K562 (cell line): Measurements from ENCODE around the gene EFCAB12. TPM values are rescaled to one million over a fixed set of nuclear protein-coding genes. Genes with fewer than 3 reads are reported as not detected.
A peak's percentile ranks its signal among the peaks of the same experiment; 100 is the strongest.

ENCODE experiments used
- ATF4 ChIP-seq: fragments of 450-650 bp; formaldehyde crosslinking; IDR thresholded peaks from 2 replicates; pipeline ENCODE4 v1.4.0; 2022; ENCODE audit warnings: mild to moderate bottlenecking, moderate library complexity
- BCL6 ChIP-seq: fragments of 250-450 bp; sonication (Bioruptor Pico); IDR thresholded peaks from 2 replicates; pipeline ENCODE4 v1.4.0; 2020
- CBX5 ChIP-seq: IDR thresholded peaks from 2 replicates; pipeline ENCODE4 v1.6.1; 2014; ENCODE audit warnings: low read depth, borderline replicate concordance
- CBX8 ChIP-seq: fragments of 200-600 bp; sonication (generic); IDR thresholded peaks from 2 replicates; pipeline ENCODE4 v1.6.1; 2012; ENCODE audit warnings: borderline replicate concordance, mixed run types, low read depth, mild to moderate bottlenecking, moderate library complexity, mixed read lengths, low read length, control low read depth, inconsistent platforms; ENCODE audit not compliant: poor library complexity, severe bottlenecking; ENCODE audit errors: extremely low read depth
- CHCHD3 ChIP-seq: fragments of 250-450 bp; sonication (Bioruptor Pico); IDR thresholded peaks from 2 replicates; pipeline ENCODE4 v2.1.2; 2022; ENCODE audit warnings: mild to moderate bottlenecking
- ESRRA ChIP-seq: fragments of 450-650 bp; IDR thresholded peaks from 2 replicates; pipeline ENCODE4 v1.6.1; 2014; ENCODE audit warnings: low read depth, mild to moderate bottlenecking, moderate library complexity, borderline replicate concordance
- GATA2 ChIP-seq: sonication (generic); formaldehyde crosslinking; IDR thresholded peaks from 2 replicates; pipeline ENCODE4 v1.4.0; 2020; ENCODE audit warnings: mild to moderate bottlenecking, missing genetic modification reagents
- GTF2E2 ChIP-seq: fragments of 200-800 bp; sonication (Bioruptor generic); IDR thresholded peaks from 2 replicates; pipeline ENCODE4 v1.6.1; 2016; ENCODE audit warnings: missing genetic modification characterization, missing compliant biosample characterization
- HNRNPLL ChIP-seq: fragments of 200-400 bp; formaldehyde crosslinking; IDR thresholded peaks from 2 replicates; pipeline ENCODE4 v1.6.1; 2017; ENCODE audit warnings: low read length, low read depth, mild to moderate bottlenecking; ENCODE audit not compliant: poor library complexity, severe bottlenecking
- JUNB ChIP-seq: fragments of 450-650 bp; formaldehyde crosslinking; conservative IDR thresholded peaks from 2 replicates; pipeline ENCODE4 v1.4.0; 2020; ENCODE audit warnings: mild to moderate bottlenecking
- NFRKB ChIP-seq: fragments of 450-650 bp; IDR thresholded peaks from 2 replicates; pipeline ENCODE4 v1.6.1; 2016; ENCODE audit warnings: low read depth
- NR2F6 ChIP-seq: fragments of 450-650 bp; formaldehyde crosslinking; IDR thresholded peaks from 2 replicates; pipeline ENCODE4 v1.4.0; 2020; ENCODE audit warnings: mild to moderate bottlenecking
- PCBP2 ChIP-seq: fragments of 200-400 bp; formaldehyde crosslinking; IDR thresholded peaks from 2 replicates; pipeline ENCODE4 v1.6.1; 2018; ENCODE audit warnings: low read length, low read depth, mild to moderate bottlenecking, moderate library complexity; ENCODE audit not compliant: poor library complexity, severe bottlenecking
- PML ChIP-seq: IDR thresholded peaks from 2 replicates; pipeline ENCODE4 v1.6.1; 2012; ENCODE audit warnings: low read length, inconsistent platforms
- RBM17 ChIP-seq: fragments of 200-400 bp; formaldehyde crosslinking; IDR thresholded peaks from 2 replicates; pipeline ENCODE4 v1.6.1; 2017; ENCODE audit warnings: low read depth, mild to moderate bottlenecking, low read length, borderline replicate concordance
- SMAD2 ChIP-seq: fragments of 150-350 bp; IDR thresholded peaks from 2 replicates; pipeline ENCODE4 v1.6.1; 2014; ENCODE audit warnings: low read depth, mild to moderate bottlenecking, low read length
- SMC3 ChIP-seq: conservative IDR thresholded peaks from 2 replicates; pipeline ENCODE4 v1.6.1; 2011; ENCODE audit warnings: low read depth, low read length, improper control_type of control experiment; ENCODE audit not compliant: insufficient read depth
- SNRNP70 ChIP-seq: fragments of 200-400 bp; formaldehyde crosslinking; optimal IDR thresholded peaks from 2 replicates; pipeline ENCODE3; 2017; ENCODE audit warnings: low read depth, low read length
- TSC22D4 ChIP-seq: fragments of 450-650 bp; IDR thresholded peaks from 2 replicates; pipeline ENCODE4 v1.6.1; 2016; ENCODE audit warnings: missing genetic modification characterization, missing biosample characterization, control low read depth
- ZBTB7A ChIP-seq: IDR thresholded peaks from 2 replicates; pipeline ENCODE4 v1.6.1; 2011; ENCODE audit warnings: low read depth, mild to moderate bottlenecking, low read length, moderate library complexity, borderline replicate concordance; ENCODE audit not compliant: control insufficient read depth
- ZFPM2 ChIP-seq: fragments of 250-450 bp; sonication (Bioruptor Pico); IDR thresholded peaks from 2 replicates; pipeline ENCODE4 v1.5.1; 2022; ENCODE audit warnings: mild to moderate bottlenecking
- ZHX1 ChIP-seq: fragments of 150-350 bp; conservative IDR thresholded peaks from 2 replicates; pipeline ENCODE4 v1.6.1; 2014; ENCODE audit warnings: low read length
- ZNF586 ChIP-seq: fragments of 450-650 bp; formaldehyde crosslinking; conservative IDR thresholded peaks from 2 replicates; pipeline ENCODE4 v1.4.0; 2020; ENCODE audit warnings: mild to moderate bottlenecking, moderate library complexity
- polyA plus RNA-seq, 8 experiments: library from polyadenylated mRNA; depleted of rRNA in 4 of 8; stranded (reverse) in 5 of 8; unstranded in 3 of 8; fragments of >200 nt; fragmentation: Nextera tagmentation in 2 of 8; fragmentation: Illumina TruSeq in 1 of 8; extraction: Ambion mirVana in 2 of 8; extraction: Trizol in 1 of 8; gene quantifications; 2 replicates each; pipeline versions ENCODE4 v1.2.1 to v1.2.3, GENCODE V29; 2011 to 2014; ENCODE audit warnings: inconsistent platforms in 1 of 8, missing spikeins in 1 of 8
- total RNA-seq, 7 experiments: library from RNA; depleted of rRNA in 6 of 7; stranded (reverse); fragments of >200 nt in 6 of 7; fragmentation: Illumina TruSeq in 2 of 7; extraction: Trizol in 2 of 7; gene quantifications; 2 replicates each; pipeline versions ENCODE4 v1.2.1 to v1.2.3, GENCODE V29; 2011 to 2021; ENCODE audit warnings: low replicate concordance in 1 of 7
- TF ChIP-seq, protein P1 (sequence below), 2 experiments: IDR thresholded peaks; 2 replicates each; pipeline ENCODE4 v1.6.1; 2012; ENCODE audit warnings: improper control_type of control experiment in 2 of 2, low read depth in 2 of 2, low read length in 2 of 2, borderline replicate concordance in 1 of 2

EFCAB12 gene
- total and polyA plus RNA-seq, 9 of the 15 experiments (the other 6 are each of a cell fraction or from before 2014, with no cell fraction given) = 0.08 to 0.95 (median 0.56) TPM; not detected in 1

DNA sequence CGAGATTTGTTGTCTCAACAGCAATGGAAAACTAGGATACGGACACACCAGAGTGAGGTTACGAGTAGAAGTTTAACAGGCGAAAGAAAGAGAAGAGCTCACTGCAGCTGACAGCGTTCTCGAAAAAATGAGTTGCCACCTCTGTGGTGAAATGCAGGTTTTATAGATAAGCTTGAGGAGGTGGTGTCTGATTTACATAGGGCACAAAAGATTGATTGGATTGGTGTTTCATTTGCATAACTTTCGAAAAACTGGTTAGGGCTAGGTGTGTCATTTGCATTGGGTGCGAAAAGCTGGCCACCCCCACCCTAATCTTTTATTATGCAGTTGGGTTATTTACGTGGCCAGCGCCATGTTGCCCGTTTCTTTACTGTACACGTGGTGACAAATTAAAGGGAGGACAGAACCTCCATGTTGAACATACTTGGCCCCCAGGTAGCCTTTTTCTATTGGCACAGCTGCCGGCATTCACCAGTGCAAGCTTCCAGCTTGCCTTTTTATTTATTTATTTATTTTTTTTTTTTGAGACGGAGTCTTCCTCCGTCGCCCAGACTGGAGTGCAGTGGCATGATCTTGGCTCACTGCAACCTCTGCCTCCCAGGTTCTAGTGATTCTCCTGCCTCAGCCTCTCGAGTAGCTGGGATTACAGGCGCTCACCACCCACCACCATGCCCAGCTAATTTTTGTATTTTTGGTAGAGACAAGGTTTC is 19.9 kb upstream of the EFCAB12 start (continued):
- TF ChIP-seq ATF4 (CRISPR knock-in tag) (no peak), GTF2E2 (tag) (0 out of 2 replicates have a peak, but pooled peaks have one; percentile 28), ZFPM2 (CRISPR knock-in tag) (no peak), PCBP2 (no peak), ESRRA (no peak; the same call in 1 of the 2 replicates), GATA2 (CRISPR knock-in tag) (no peak), NR2F6 (CRISPR knock-in tag) (no peak), BCL6 (no peak), SMAD2 (no peak), ZBTB7A (no peak), SMC3 (no peak), ZHX1 (no peak), CBX8 (no peak), ZNF586 (CRISPR knock-in tag) (no peak), PML (peak; percentile 77), SNRNP70 (no peak), NFRKB (peak; percentile 91), HNRNPLL (peak; percentile 71), JUNB (CRISPR knock-in tag) (no peak), CHCHD3 (CRISPR knock-in tag) (no peak), RBM17 (no peak), TSC22D4 (tag) (no peak), CBX5 (no peak)
- TF ChIP-seq, protein P1, sequence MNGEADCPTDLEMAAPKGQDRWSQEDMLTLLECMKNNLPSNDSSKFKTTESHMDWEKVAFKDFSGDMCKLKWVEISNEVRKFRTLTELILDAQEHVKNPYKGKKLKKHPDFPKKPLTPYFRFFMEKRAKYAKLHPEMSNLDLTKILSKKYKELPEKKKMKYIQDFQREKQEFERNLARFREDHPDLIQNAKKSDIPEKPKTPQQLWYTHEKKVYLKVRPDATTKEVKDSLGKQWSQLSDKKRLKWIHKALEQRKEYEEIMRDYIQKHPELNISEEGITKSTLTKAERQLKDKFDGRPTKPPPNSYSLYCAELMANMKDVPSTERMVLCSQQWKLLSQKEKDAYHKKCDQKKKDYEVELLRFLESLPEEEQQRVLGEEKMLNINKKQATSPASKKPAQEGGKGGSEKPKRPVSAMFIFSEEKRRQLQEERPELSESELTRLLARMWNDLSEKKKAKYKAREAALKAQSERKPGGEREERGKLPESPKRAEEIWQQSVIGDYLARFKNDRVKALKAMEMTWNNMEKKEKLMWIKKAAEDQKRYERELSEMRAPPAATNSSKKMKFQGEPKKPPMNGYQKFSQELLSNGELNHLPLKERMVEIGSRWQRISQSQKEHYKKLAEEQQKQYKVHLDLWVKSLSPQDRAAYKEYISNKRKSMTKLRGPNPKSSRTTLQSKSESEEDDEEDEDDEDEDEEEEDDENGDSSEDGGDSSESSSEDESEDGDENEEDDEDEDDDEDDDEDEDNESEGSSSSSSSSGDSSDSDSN (IDR thresholded peaks at IDR 0.05; ENCODE audit: borderline replicate concordance in 1 of 2, low read depth in 2 of 2, low read length in 2 of 2) = no peak
